Osteocyte (in vitro differentiated cells): ENCODE measurements around the gene SEC22B. TPM values are rescaled to one million over a fixed set of nuclear protein-coding genes. Genes with fewer than 3 reads are reported as not detected.
"Not testable (repeated sequence)": the region's sequence is repeated elsewhere in the genome, so short reads cannot be mapped to it uniquely, and the experiment has no call there.

Source experiments
- DNase-seq: peaks from one replicate; pipeline ENCODE4 v3.0.0; 2021; ENCODE audit warnings: mixed read lengths; ENCODE audit not compliant: unreplicated experiment; ENCODE audit errors: extremely low spot score
- H3K27ac Mint-ChIP-seq: one replicate; pipeline ENCODE4 v1.8.0; 2021; ENCODE audit warnings: mild to moderate bottlenecking, mixed read lengths; ENCODE audit not compliant: unreplicated experiment
- H3K27me3 Mint-ChIP-seq: one replicate; pipeline ENCODE4 v1.8.0; 2021; ENCODE audit warnings: mixed read lengths; ENCODE audit not compliant: unreplicated experiment
- H3K36me3 Mint-ChIP-seq: one replicate; pipeline ENCODE4 v1.8.0; 2021; ENCODE audit warnings: mixed read lengths; ENCODE audit not compliant: unreplicated experiment
- H3K4me1 Mint-ChIP-seq: one replicate; pipeline ENCODE4 v1.8.0; 2021; ENCODE audit warnings: mixed read lengths; ENCODE audit not compliant: unreplicated experiment
- H3K4me3 Mint-ChIP-seq: one replicate; pipeline ENCODE4 v1.8.0; 2021; ENCODE audit warnings: mild to moderate bottlenecking, moderate library complexity, mixed read lengths; ENCODE audit not compliant: unreplicated experiment
- H3K9me3 Mint-ChIP-seq: one replicate; pipeline ENCODE4 v1.8.0; 2021; ENCODE audit warnings: mixed read lengths; ENCODE audit not compliant: unreplicated experiment
- total RNA-seq: library from RNA; stranded (reverse); gene quantifications from 2 replicates; pipeline ENCODE4 v1.2.1, GENCODE V29; 2021
- TF ChIP-seq, protein P1 (sequence below): fragments of 200-600 bp; sonication (generic); IDR thresholded peaks from 2 replicates; pipeline ENCODE4 v1.5.0; 2021; ENCODE audit warnings: antibody characterized with exemption, mild to moderate bottlenecking, moderate library complexity

The SEC22B gene
- total RNA-seq, 1 donor from 2014 or later, result 40.0 TPM

GRCh38 chr1:120178799-120179756 lies 2.8 kb upstream of the SEC22B start:
- peak overlapping the region; percentile 4 for H3K4me3 Mint-ChIP-seq
- H3K4me1 Mint-ChIP-seq, result peaks cover 22% of the 10 kb centered on the region
- peak overlapping the region; percentile 81 for H3K27ac Mint-ChIP-seq
- H3K27me3 Mint-ChIP-seq, result no peaks in the 10 kb centered on the region
- TF ChIP-seq, protein P1, sequence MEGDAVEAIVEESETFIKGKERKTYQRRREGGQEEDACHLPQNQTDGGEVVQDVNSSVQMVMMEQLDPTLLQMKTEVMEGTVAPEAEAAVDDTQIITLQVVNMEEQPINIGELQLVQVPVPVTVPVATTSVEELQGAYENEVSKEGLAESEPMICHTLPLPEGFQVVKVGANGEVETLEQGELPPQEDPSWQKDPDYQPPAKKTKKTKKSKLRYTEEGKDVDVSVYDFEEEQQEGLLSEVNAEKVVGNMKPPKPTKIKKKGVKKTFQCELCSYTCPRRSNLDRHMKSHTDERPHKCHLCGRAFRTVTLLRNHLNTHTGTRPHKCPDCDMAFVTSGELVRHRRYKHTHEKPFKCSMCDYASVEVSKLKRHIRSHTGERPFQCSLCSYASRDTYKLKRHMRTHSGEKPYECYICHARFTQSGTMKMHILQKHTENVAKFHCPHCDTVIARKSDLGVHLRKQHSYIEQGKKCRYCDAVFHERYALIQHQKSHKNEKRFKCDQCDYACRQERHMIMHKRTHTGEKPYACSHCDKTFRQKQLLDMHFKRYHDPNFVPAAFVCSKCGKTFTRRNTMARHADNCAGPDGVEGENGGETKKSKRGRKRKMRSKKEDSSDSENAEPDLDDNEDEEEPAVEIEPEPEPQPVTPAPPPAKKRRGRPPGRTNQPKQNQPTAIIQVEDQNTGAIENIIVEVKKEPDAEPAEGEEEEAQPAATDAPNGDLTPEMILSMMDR, result no peak
- no peak for DNase-seq
- no peaks in the 10 kb centered on the region for H3K36me3 Mint-ChIP-seq
- no peaks in the 10 kb centered on the region for H3K9me3 Mint-ChIP-seq

DNA sequence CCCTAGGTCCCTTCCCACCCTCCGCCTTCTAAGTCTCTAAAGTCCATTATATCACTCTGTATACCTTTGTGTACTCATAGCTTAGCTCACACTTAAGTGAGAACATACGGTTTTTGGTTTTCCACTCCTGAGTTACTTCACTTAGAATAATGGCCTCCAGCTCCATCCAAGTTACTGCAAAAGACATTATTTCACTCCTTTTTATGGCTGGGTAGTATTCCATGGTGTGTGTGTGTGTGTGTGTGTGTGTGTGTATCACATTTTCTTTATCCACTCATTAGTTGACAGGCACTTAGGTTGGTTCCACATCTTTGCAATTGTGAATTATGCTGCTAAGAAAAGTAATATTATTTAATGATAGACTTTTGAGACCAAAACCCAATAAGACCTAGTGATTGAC lies 1.7 kb upstream of the SEC22B start:
- H3K36me3 Mint-ChIP-seq, H3K27me3 Mint-ChIP-seq, DNase-seq: not testable (repeated sequence)

GRCh38 chr1:120175688-120176087 lies 632 bp downstream of the SEC22B start:
- not testable (repeated sequence) for DNase-seq, H3K9me3 Mint-ChIP-seq, H3K27me3 Mint-ChIP-seq, H3K36me3 Mint-ChIP-seq
- Mint-ChIP-seq H3K4me3 (peak overlapping the region; percentile 91), H3K27ac (peak overlapping the region; percentile 97), H3K4me1 (peaks cover 21% of the 10 kb centered on the region)

More for the DNA sequence above, 1.7 kb upstream of the SEC22B start:
- H3K4me1 Mint-ChIP-seq, result peaks cover 22% of the 10 kb centered on the region
- H3K27ac Mint-ChIP-seq, H3K4me3 Mint-ChIP-seq, H3K9me3 Mint-ChIP-seq: not testable (repeated sequence)

- not testable (repeated sequence) for H3K27me3 Mint-ChIP-seq, H3K4me1 Mint-ChIP-seq, H3K27ac Mint-ChIP-seq, H3K36me3 Mint-ChIP-seq, H3K9me3 Mint-ChIP-seq, H3K4me3 Mint-ChIP-seq, DNase-seq
Measured at GRCh38 chr1:120164761-120165160, 11.6 kb downstream of the SEC22B start.

- not testable (repeated sequence) for H3K9me3 Mint-ChIP-seq, H3K27ac Mint-ChIP-seq, DNase-seq, H3K4me1 Mint-ChIP-seq, H3K36me3 Mint-ChIP-seq, H3K27me3 Mint-ChIP-seq, H3K4me3 Mint-ChIP-seq
Measured at GRCh38 chr1:120162015-120162414, 14.3 kb downstream of the SEC22B start.

GRCh38 chr1:120158495-120158894 lies 17.8 kb downstream of the SEC22B start:
- not testable (repeated sequence) for H3K36me3 Mint-ChIP-seq, DNase-seq, H3K27ac Mint-ChIP-seq, H3K4me1 Mint-ChIP-seq, H3K27me3 Mint-ChIP-seq, H3K9me3 Mint-ChIP-seq, H3K4me3 Mint-ChIP-seq

DNA sequence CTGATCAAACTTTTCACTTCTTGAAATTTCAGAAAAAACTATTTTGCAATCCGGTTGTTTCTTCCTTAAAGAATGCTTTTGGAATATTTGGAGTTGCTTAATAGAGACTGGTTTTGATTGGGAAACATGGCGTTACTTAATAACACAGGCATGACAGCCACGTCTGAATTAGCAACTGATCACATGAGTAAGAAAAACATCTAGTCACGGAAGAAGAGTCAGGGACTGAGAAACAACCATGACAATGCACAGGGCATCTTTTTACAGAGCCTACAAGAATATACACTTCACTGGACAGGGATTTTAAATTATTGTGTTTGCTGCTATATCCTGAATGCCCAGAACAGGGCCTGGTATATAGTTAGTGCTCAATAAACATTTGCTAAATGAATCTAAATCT lies 18.2 kb downstream of the SEC22B start:
- H3K27ac Mint-ChIP-seq, H3K4me3 Mint-ChIP-seq, H3K36me3 Mint-ChIP-seq, H3K9me3 Mint-ChIP-seq, DNase-seq, H3K27me3 Mint-ChIP-seq, H3K4me1 Mint-ChIP-seq: not testable (repeated sequence)

DNA sequence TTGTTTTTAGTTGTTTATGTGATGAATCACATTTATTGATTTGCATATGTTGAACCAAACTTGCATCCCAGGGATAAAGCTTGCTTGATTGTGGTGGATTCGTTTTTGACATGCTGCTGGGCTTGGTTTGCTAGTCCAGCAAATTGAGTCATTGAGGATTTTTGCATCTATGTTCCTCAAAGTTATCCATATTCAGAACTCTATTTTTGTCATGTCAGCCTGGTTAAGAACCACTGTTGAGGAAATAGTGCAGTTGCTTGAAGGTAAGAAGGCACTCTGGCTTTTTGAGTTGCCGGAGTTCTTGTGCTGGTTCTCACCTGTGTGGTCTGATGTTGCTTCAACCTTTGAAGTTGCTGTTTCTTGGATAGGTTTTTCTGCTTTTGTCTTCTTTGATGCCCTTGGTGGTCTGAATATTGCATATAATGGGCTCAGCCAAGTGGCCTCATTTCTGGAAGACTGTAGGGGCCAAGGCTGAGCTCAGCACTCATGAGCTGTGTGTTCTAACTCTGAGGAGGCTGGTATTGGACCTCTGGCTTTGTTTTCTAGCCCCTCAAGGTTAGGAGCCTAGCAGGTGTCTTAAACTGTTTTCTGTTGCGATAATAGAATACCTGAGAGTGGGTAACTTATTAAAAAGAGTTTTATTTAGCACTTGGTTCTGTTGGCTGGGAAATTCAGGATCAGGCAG lies 26.0 kb downstream of the SEC22B start:
- not testable (repeated sequence) for H3K36me3 Mint-ChIP-seq, H3K9me3 Mint-ChIP-seq, H3K27ac Mint-ChIP-seq, H3K4me3 Mint-ChIP-seq, H3K4me1 Mint-ChIP-seq, H3K27me3 Mint-ChIP-seq, DNase-seq

- H3K27me3 Mint-ChIP-seq, H3K27ac Mint-ChIP-seq, H3K4me3 Mint-ChIP-seq, H3K9me3 Mint-ChIP-seq, DNase-seq, H3K4me1 Mint-ChIP-seq, H3K36me3 Mint-ChIP-seq: not testable (repeated sequence)
Measured at GRCh38 chr1:120149420-120150059, 26.8 kb downstream of the SEC22B start.
